Lung (tissue), 12 donors: ENCODE measurements around the gene MTUS2. TPM values are rescaled to one million over a fixed set of nuclear protein-coding genes. Genes with fewer than 3 reads are reported as not detected.

Source experiments
- ATAC-seq: fragments of 200-7000 bp; cut with Tn5 transposase; one replicate; pipeline ENCODE4 v1.9.1; 2020; ENCODE audit warnings: moderate number of reproducible peaks; ENCODE audit not compliant: insufficient read depth, low FRiP score
- DNase-seq, 3 donors: peaks; one replicate each; pipeline ENCODE4 v3.0.0-alpha.2; 2013 to 2017
- H3K27ac ChIP-seq, 2 donors: one replicate each; pipeline ENCODE4 v1.5.1; 2013; ENCODE audit warnings: mild to moderate bottlenecking in 2 of 2, moderate library complexity in 2 of 2, control low read depth in 1 of 2, inconsistent platforms in 1 of 2, low read depth in 1 of 2, low read length in 1 of 2
- H3K27me3 ChIP-seq, 3 donors: one replicate each; pipeline ENCODE4 v1.5.1; 2013; ENCODE audit warnings: low read length in 2 of 3; ENCODE audit not compliant: control insufficient read depth in 3 of 3, insufficient read depth in 3 of 3
- H3K36me3 ChIP-seq, 4 donors: one replicate each; pipeline ENCODE4 v1.5.1; 2013; ENCODE audit warnings: low read length in 4 of 4, mild to moderate bottlenecking in 1 of 4, moderate library complexity in 1 of 4; ENCODE audit not compliant: control insufficient read depth in 4 of 4, insufficient read depth in 4 of 4
- H3K4me1 ChIP-seq, 5 donors: one replicate each; pipeline ENCODE4 v1.5.1; 2013; ENCODE audit warnings: low read length in 5 of 5, mild to moderate bottlenecking in 2 of 5, moderate library complexity in 1 of 5; ENCODE audit not compliant: control insufficient read depth in 5 of 5, insufficient read depth in 5 of 5
- H3K4me3 ChIP-seq: one replicate; pipeline ENCODE4 v1.5.1; 2013; ENCODE audit warnings: mild to moderate bottlenecking, control low read depth, moderate library complexity
- H3K9ac ChIP-seq, 2 donors: one replicate each; pipeline ENCODE4 v1.5.1; 2013; ENCODE audit warnings: low read length in 2 of 2, control low read depth in 1 of 2; ENCODE audit not compliant: insufficient read depth in 1 of 2
- H3K9me3 ChIP-seq, 4 donors: one replicate each; pipeline ENCODE4 v1.5.1; 2013; ENCODE audit warnings: low read length in 3 of 4, mild to moderate bottlenecking in 1 of 4, moderate library complexity in 1 of 4; ENCODE audit not compliant: control insufficient read depth in 4 of 4, insufficient read depth in 3 of 4
- CTCF ChIP-seq: IDR thresholded peaks from 2 replicates; pipeline ENCODE4 v1.5.1; 2012; ENCODE audit warnings: mild to moderate bottlenecking; ENCODE audit errors: control extremely low read depth, extremely low read depth
- WGBS, 2 donors: extraction: QIAGEN DNeasy Blood & Tissue Kit; methylation state at CpG; one replicate each; pipeline ENCODE4 v1.1.7; 2013; 5-methylcytosine and 5-hydroxymethylcytosine counted together
- polyA plus RNA-seq, 2 donors: library from polyadenylated mRNA; stranded (reverse); fragments of 200-250 nt; gene quantifications; one replicate each; pipeline ENCODE4 v1.2.1, GENCODE V29; 2013
- total RNA-seq, 2 donors: library from RNA; depleted of rRNA in 1 of 2; stranded (reverse); fragments of >200 nt in 1 of 2; gene quantifications; one replicate each; pipeline ENCODE4 v1.2.1, GENCODE V29; 2014 to 2021
- donor health status: control.
- donor health status: control.
- donor health status: Bipolar disorder and iron deficiency.
- donor health status: healthy.
- donor health status: DM: yes; HTN: yes; CAD: no.

The MTUS2 gene
- total and polyA plus RNA-seq, 4 donors: 0.03 to 0.54 (median 0.08) TPM

GRCh38 chr13:28859069-28859468, 38.9 kb downstream of the MTUS2 start:
- H3K9me3 ChIP-seq: peaks cover 0 to 2% (median 0%) of the 10 kb centered on the region in 4 donors
- ATAC-seq (no peak), DNase-seq (no peak)
- H3K9ac ChIP-seq: no peak overlapping the region
- no peaks in the 10 kb centered on the region for H3K4me1 ChIP-seq
- H3K27me3 ChIP-seq: no peaks in the 10 kb centered on the region
- WGBS, 2 donors: 94 to 95% methylated on average over 2 of the region's 2 CpGs
- H3K4me3 ChIP-seq: no peak overlapping the region
- H3K36me3 ChIP-seq: no peaks in the 10 kb centered on the region
- no peak for TF ChIP-seq CTCF
- H3K27ac ChIP-seq: no peak overlapping the region

GRCh38 chr13:28859717-28860116, 39.6 kb downstream of the MTUS2 start:
- H3K36me3 ChIP-seq: no peaks in the 10 kb centered on the region
- no peaks in the 10 kb centered on the region for H3K4me1 ChIP-seq
- DNase-seq (no peak), ATAC-seq (no peak)
- H3K9me3 ChIP-seq: peaks cover 0 to 1% (median 0%) of the 10 kb centered on the region in 4 donors
- H3K27ac ChIP-seq: no peak overlapping the region
- TF ChIP-seq CTCF: no peak
- no peaks in the 10 kb centered on the region for H3K27me3 ChIP-seq
- 73 to 80% methylated on average over 2 of the region's 2 CpGs for WGBS, 2 donors
- H3K4me3 ChIP-seq: no peak overlapping the region
- no peak overlapping the region for H3K9ac ChIP-seq

- Histone ChIP-seq H3K27me3 (no peaks in the 10 kb centered on the region), H3K9me3 (peaks cover 0 to 2% (median 0%) of the 10 kb centered on the region in 4 donors), H3K4me3 (no peak overlapping the region), H3K9ac (no peak overlapping the region), H3K36me3 (no peaks in the 10 kb centered on the region), H3K27ac (no peak overlapping the region), H3K4me1 (peaks cover 0 to 3% (median 0%) of the 10 kb centered on the region in 5 donors)
- no peak for ATAC-seq
- WGBS, 2 donors: 0% methylated on average over 1 of the region's 1 CpG
- no peak for TF ChIP-seq CTCF
- no peak for DNase-seq
These were observed 44.4 kb downstream of the MTUS2 start for GRCh38 chr13:28864544-28864943.

DNA sequence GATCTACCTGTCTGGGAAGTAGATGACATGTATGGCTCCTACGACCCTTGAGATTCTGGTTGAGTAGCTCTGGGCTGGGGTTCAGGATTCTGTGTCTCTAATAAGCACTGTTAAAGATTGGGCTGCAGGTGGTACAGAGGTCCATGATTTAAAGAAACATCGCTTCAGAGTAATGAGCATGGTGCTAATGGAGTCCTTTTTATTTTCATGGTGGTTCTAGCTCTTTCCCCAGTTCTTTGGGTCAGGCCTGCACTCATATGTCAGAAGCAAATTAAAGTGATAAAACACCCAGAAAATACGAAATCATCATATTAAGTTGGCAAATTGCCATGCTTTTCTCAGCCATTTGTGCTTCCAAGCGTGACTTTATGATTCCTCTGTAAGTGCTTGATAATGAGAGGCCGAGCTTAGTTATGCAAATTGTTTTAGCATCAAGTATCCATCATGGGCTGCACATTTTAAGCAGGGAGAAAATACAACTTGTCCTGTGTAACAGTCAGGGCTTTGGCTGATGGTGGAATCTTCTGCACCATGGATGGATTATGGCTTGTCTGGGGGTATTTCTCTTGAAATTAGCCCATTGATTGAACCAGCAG, 45.1 kb downstream of the MTUS2 start:
- TF ChIP-seq CTCF: no peak
- DNase-seq (no peak), ATAC-seq (no peak)
- 77 to 81% methylated on average over 5 of the region's 5 CpGs for WGBS, 2 donors
- Histone ChIP-seq H3K36me3 (no peaks in the 10 kb centered on the region), H3K27me3 (no peaks in the 10 kb centered on the region), H3K4me3 (no peak overlapping the region), H3K9me3 (peaks cover 0 to 2% (median 0%) of the 10 kb centered on the region in 4 donors), H3K9ac (no peak overlapping the region), H3K4me1 (peaks cover 0 to 3% (median 0%) of the 10 kb centered on the region in 5 donors), H3K27ac (no peak overlapping the region)
